Prostate gland (tissue), 2 donors: ENCODE results near the gene LMO7.

Source experiments
- POLR2A ChIP-seq: fragments of 450-650 bp; IDR thresholded peaks from one replicate; pipeline ENCODE4 v1.6.1; 2016; ENCODE audit warnings: antibody characterized with exemption, mild to moderate bottlenecking
- POLR2AphosphoS5 ChIP-seq: sonication (generic); formaldehyde crosslinking; IDR thresholded peaks from one replicate; pipeline ENCODE4 v1.6.1; 2017; ENCODE audit warnings: antibody characterized with exemption
- TF ChIP-seq, protein P1 (sequence below), 4 experiments: fragments of 200-600 bp in 2 of 4; fragments of 450-650 bp in 2 of 4; sonication (generic) in 2 of 4; IDR thresholded peaks; 1 replicate in 3 of 4; 2 replicates in 1 of 4; pipeline ENCODE4 v1.5.1; 2016 to 2019; ENCODE audit warnings: antibody characterized with exemption in 4 of 4, mild to moderate bottlenecking in 2 of 4, moderate library complexity in 2 of 4

DNA sequence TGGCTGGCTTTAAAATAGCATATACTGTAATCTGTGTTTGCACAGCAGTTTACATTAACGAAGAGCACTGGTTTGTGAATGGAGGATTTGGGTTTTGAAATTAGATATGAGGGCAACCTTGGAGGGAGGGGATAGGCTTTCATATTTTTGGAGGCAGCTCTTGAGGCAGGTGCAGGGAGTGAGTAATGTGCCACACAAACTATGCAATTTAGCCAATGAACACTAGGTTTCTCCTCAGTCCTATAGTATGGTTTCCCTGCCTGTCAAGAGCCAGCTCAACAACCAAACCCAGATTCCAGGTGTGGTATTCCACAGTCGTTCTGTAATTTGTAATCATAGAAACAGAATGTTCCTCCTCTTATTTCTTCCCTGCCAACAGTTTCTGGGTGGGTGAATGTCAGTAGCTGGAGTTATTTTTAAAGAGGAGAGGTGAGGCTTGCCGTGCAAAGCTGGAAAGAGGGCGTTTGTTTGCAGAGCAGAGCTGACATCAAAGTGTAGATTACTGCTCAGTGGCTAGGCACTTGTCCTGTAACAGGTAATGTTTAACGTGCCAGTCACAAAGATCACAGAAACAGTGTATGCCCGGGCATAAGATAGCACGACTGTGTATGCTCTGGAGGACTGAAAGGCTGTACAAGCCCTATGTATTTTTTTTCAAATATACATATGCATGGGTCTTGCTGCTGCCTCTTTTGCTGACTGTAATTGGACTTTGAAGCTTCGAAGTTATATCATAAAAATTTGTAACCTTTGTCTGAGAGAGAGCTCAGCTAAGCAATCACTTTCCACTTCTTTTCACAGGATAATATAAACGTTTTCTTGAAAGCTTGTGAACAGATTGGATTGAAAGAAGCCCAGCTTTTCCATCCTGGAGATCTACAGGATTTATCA, 124.2 kb downstream of the LMO7 start:
- TF ChIP-seq, protein P1, sequence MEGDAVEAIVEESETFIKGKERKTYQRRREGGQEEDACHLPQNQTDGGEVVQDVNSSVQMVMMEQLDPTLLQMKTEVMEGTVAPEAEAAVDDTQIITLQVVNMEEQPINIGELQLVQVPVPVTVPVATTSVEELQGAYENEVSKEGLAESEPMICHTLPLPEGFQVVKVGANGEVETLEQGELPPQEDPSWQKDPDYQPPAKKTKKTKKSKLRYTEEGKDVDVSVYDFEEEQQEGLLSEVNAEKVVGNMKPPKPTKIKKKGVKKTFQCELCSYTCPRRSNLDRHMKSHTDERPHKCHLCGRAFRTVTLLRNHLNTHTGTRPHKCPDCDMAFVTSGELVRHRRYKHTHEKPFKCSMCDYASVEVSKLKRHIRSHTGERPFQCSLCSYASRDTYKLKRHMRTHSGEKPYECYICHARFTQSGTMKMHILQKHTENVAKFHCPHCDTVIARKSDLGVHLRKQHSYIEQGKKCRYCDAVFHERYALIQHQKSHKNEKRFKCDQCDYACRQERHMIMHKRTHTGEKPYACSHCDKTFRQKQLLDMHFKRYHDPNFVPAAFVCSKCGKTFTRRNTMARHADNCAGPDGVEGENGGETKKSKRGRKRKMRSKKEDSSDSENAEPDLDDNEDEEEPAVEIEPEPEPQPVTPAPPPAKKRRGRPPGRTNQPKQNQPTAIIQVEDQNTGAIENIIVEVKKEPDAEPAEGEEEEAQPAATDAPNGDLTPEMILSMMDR (IDR thresholded peaks at IDR 0.05): peak in 2 of 4 experiments; percentile 46 to 50
- TF ChIP-seq POLR2AphosphoS5 (peak; percentile 81), POLR2A (peak; percentile 75)
